Measurements from ENCODE around the gene GNG8. TPM values are rescaled to one million over a fixed set of nuclear protein-coding genes. Genes with fewer than 3 reads are reported as not detected.

Gene GNG8
- total and polyA plus RNA-seq, 9 of the 15 experiments (the other 6 are each of a cell fraction or from before 2014, with no cell fraction given) = 1.3 TPM; not detected in 8

- no peak for TF ChIP-seq CUX1 (CRISPR knock-in tag; IDR thresholded peaks at IDR 0.05)
- TF ChIP-seq TFAP4 (CRISPR knock-in tag; IDR thresholded peaks at IDR 0.05; ENCODE audit: borderline replicate concordance) = peak; percentile 54; the same call in 1 of the 2 replicates
- peak; percentile 84 for TF ChIP-seq ETV1 (tag; conservative IDR thresholded peaks at IDR 0.05; ENCODE audit: low read depth)
- no peak for TF ChIP-seq ZBTB11 (CRISPR knock-in tag; IDR thresholded peaks at IDR 0.05)
- TF ChIP-seq SNIP1 (IDR thresholded peaks at IDR 0.05; ENCODE audit: low read depth) = no peak
- 0 out of 2 replicates have a peak, but pooled peaks have one; percentile 40 for TF ChIP-seq ZBTB9 (CRISPR knock-in tag; IDR thresholded peaks at IDR 0.05)
- TF ChIP-seq POLR2G (IDR thresholded peaks at IDR 0.05; ENCODE audit: low read depth, low read length) = peak; percentile 66
- TF ChIP-seq ESRRA (IDR thresholded peaks at IDR 0.05; ENCODE audit: borderline replicate concordance, low read depth) = peak; percentile 79; the same call in 1 of the 2 replicates
- no peak for TF ChIP-seq THAP12 (CRISPR knock-in tag; IDR thresholded peaks at IDR 0.05)
- TF ChIP-seq BCOR (IDR thresholded peaks at IDR 0.05) = no peak; the same call in none of the 2 replicates
- peak; percentile 60 for TF ChIP-seq RBFOX2 (IDR thresholded peaks at IDR 0.05; ENCODE audit: low read depth, low read length)
Measured at GRCh38 chr19:46639358-46640182, 3.6 kb upstream of the GNG8 start (continued).

Data from K562 (cell line).